ENCODE data around the gene ZNF211.

GRCh38 chr19:57656346-57656745 lies 23.4 kb downstream of the ZNF211 start:
- no peak for TF ChIP-seq CTCF (IDR thresholded peaks at IDR 0.05)
- TF ChIP-seq POLR2A (IDR thresholded peaks at IDR 0.05), result no peak
